Epithelial cell of proximal tubule (primary cell): ENCODE data around the gene RTEL1. TPM values are rescaled to one million over a fixed set of nuclear protein-coding genes. Genes with fewer than 3 reads are reported as not detected.
"Not testable (repeated sequence)": the region's sequence is repeated elsewhere in the genome, so short reads cannot be mapped to it uniquely, and the experiment has no call there.

Experiments
- DNase-seq: peaks from one replicate; pipeline ENCODE4 v3.0.0-alpha.2; 2011; ENCODE audit warnings: low read depth
- H3K4me3 ChIP-seq: 2 replicates; pipeline ENCODE4 v1.5.1; 2011; ENCODE audit warnings: low read depth, mild to moderate bottlenecking, low read length
- CTCF ChIP-seq: conservative IDR thresholded peaks from 2 replicates; pipeline ENCODE4 v1.5.1; 2012; ENCODE audit warnings: low read depth, mild to moderate bottlenecking, low read length
- total RNA-seq: library from RNA; depleted of rRNA; stranded (reverse); fragments of >200 nt; gene quantifications from 2 replicates; pipeline ENCODE4 v1.2.3, GENCODE V29; 2015

Gene RTEL1
- total RNA-seq, 1 donor from 2014 or later = 26.5 TPM

- H3K4me3 ChIP-seq = no peak overlapping the region
- DNase-seq = no peak
- no peak for TF ChIP-seq CTCF
Observed at GRCh38 chr20:63714858-63715257, 56.7 kb downstream of the RTEL1 start.

- no peak overlapping the region for H3K4me3 ChIP-seq
- no peak for TF ChIP-seq CTCF
- DNase-seq = no peak
Observed at GRCh38 chr20:63718996-63719395, 60.9 kb downstream of the RTEL1 start.

GRCh38 chr20:63722967-63723622 is 65.0 kb downstream of the RTEL1 start:
- H3K4me3 ChIP-seq, DNase-seq: not testable (repeated sequence)

GRCh38 chr20:63730189-63730733 is 72.1 kb downstream of the RTEL1 start:
- DNase-seq, H3K4me3 ChIP-seq: not testable (repeated sequence)

GRCh38 chr20:63731410-63731809 is 73.3 kb downstream of the RTEL1 start:
- TF ChIP-seq CTCF = no peak
- DNase-seq = no peak
- H3K4me3 ChIP-seq = no peak overlapping the region

GRCh38 chr20:63732118-63733095 is 74.3 kb downstream of the RTEL1 start:
- no peak overlapping the region for H3K4me3 ChIP-seq
- no peak for TF ChIP-seq CTCF
- DNase-seq = no peak

- no peak for DNase-seq
- TF ChIP-seq CTCF = no peak
Observed at GRCh38 chr20:63733117-63733516, 75.0 kb downstream of the RTEL1 start.

GRCh38 chr20:63733579-63734081 is 75.5 kb downstream of the RTEL1 start:
- no peak for TF ChIP-seq CTCF
- no peak for DNase-seq
- no peak overlapping the region for H3K4me3 ChIP-seq

More at GRCh38 chr20:63733117-63733516, 75.0 kb downstream of the RTEL1 start:
- no peak overlapping the region for H3K4me3 ChIP-seq
